Measurements from ENCODE around the gene PCCB.

DNA sequence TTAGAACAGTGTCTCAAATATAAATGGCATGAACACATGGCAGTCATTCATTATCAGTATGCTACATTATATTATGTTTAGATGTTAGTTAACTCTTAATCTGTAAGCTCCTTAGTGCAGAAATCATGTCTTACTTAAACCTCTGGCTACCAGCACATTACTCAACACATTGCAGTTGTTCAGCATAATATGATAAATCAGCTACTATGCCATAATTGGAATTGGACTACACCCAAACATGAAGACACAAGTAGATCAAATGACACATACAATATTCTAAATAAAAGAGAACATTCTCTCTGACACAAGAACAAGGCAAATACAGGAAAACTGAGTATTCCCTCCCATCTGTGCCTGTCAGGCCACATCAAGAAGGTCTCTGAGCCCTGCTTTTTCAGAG lies 116.1 kb downstream of the PCCB start:
- no peak for TF ChIP-seq POLR2A (IDR thresholded peaks at IDR 0.05; ENCODE audit: control extremely low read depth in 1 of 2, low read depth in 2 of 2, low read length in 2 of 2)
- TF ChIP-seq, protein P1, sequence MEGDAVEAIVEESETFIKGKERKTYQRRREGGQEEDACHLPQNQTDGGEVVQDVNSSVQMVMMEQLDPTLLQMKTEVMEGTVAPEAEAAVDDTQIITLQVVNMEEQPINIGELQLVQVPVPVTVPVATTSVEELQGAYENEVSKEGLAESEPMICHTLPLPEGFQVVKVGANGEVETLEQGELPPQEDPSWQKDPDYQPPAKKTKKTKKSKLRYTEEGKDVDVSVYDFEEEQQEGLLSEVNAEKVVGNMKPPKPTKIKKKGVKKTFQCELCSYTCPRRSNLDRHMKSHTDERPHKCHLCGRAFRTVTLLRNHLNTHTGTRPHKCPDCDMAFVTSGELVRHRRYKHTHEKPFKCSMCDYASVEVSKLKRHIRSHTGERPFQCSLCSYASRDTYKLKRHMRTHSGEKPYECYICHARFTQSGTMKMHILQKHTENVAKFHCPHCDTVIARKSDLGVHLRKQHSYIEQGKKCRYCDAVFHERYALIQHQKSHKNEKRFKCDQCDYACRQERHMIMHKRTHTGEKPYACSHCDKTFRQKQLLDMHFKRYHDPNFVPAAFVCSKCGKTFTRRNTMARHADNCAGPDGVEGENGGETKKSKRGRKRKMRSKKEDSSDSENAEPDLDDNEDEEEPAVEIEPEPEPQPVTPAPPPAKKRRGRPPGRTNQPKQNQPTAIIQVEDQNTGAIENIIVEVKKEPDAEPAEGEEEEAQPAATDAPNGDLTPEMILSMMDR (IDR thresholded peaks at IDR 0.05; ENCODE audit: control extremely low read depth in 1 of 3, insufficient read depth in 1 of 3, low read depth in 1 of 3, low read length in 3 of 3): no peak
- no peak for TF ChIP-seq ASH2L (IDR thresholded peaks at IDR 0.05; ENCODE audit: low read length)
- TF ChIP-seq, protein P2, sequence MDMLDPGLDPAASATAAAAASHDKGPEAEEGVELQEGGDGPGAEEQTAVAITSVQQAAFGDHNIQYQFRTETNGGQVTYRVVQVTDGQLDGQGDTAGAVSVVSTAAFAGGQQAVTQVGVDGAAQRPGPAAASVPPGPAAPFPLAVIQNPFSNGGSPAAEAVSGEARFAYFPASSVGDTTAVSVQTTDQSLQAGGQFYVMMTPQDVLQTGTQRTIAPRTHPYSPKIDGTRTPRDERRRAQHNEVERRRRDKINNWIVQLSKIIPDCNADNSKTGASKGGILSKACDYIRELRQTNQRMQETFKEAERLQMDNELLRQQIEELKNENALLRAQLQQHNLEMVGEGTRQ (IDR thresholded peaks at IDR 0.05; ENCODE audit: low read length): no peak
- no peak for TF ChIP-seq ZNF274 (IDR thresholded peaks at IDR 0.05; ENCODE audit: borderline replicate concordance, extremely low read depth, low read length)
- TF ChIP-seq TBP (IDR thresholded peaks at IDR 0.05; ENCODE audit: low read depth, low read length): no peak
- TF ChIP-seq NANOG (IDR thresholded peaks at IDR 0.05; ENCODE audit: insufficient read depth, low read depth, low read length, poor library complexity, severe bottlenecking): no peak
- TF ChIP-seq TCF12 (IDR thresholded peaks at IDR 0.05; ENCODE audit: low read depth, low read length): no peak
- TF ChIP-seq RXRA (IDR thresholded peaks at IDR 0.05; ENCODE audit: insufficient read depth, low read depth, low read length): no peak
- no peak for TF ChIP-seq RFX5 (IDR thresholded peaks at IDR 0.05; ENCODE audit: borderline replicate concordance, low read depth, low read length)
- TF ChIP-seq JUND (IDR thresholded peaks at IDR 0.05; ENCODE audit: low read length): no peak
- no peak for TF ChIP-seq EGR1 (IDR thresholded peaks at IDR 0.05; ENCODE audit: borderline replicate concordance, low read depth, low read length)
- no peak for TF ChIP-seq GABPA (IDR thresholded peaks at IDR 0.05; ENCODE audit: borderline replicate concordance, insufficient read depth, low read length)
